ENCODE results near the gene AKNA. TPM values are rescaled to one million over a fixed set of nuclear protein-coding genes. Genes with fewer than 3 reads are reported as not detected.

The AKNA gene
- total RNA-seq, 1 experiment from 2014 or later: 29.3 TPM

- no peak for TF ChIP-seq ATF6 (CRISPR knock-in tag; IDR thresholded peaks at IDR 0.05)
- TF ChIP-seq, protein P1, sequence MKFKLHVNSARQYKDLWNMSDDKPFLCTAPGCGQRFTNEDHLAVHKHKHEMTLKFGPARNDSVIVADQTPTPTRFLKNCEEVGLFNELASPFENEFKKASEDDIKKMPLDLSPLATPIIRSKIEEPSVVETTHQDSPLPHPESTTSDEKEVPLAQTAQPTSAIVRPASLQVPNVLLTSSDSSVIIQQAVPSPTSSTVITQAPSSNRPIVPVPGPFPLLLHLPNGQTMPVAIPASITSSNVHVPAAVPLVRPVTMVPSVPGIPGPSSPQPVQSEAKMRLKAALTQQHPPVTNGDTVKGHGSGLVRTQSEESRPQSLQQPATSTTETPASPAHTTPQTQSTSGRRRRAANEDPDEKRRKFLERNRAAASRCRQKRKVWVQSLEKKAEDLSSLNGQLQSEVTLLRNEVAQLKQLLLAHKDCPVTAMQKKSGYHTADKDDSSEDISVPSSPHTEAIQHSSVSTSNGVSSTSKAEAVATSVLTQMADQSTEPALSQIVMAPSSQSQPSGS (CRISPR knock-in tag; IDR thresholded peaks at IDR 0.05; ENCODE audit: borderline replicate concordance, low read depth): no peak
Measured at GRCh38 chr9:114419796-114420195, 32.0 kb upstream of the AKNA start (continued).

DNA sequence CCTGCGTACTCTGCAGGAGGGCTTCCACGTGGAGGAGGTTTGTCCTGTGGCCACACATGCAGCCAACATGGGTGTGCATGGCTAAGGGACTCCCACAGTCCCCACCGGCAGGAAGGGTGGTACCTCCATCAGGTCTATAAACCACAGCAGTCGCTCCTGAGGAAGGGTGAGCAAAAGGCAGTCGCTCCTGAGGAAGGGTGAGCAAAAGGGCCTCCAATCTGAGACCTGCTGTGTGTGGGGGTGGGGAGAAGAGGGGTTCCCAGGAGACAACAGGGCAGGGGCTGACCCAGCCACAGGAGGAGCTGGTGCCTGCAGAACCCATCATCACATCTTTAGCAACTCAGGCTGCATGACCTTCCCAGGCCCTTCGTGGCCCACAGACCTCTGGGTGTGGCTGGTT, 30.3 kb upstream of the AKNA start:
- peaks cover 11% of the 10 kb centered on the region for H3K4me1 Mint-ChIP-seq
- no peak overlapping the region for H3K4me3 Mint-ChIP-seq

DNA sequence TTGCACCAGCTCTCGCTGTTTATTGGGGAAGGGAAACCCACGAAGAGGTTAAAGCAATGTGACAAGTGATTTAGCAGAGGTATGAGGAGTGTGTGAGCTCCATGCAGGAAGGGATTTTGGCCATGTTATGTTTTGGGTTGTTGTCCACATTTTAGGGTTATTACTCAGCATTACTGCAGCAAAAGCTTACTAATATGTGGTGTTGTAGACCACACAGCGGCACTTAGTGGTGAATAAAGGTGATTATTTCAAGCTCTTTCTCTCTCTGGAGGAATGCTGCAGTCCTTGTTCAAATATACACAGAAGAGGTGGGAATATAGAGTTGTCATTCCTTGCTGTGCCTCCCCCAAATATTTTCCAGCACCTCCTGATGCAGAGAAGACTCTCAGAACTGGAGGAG, 29.7 kb upstream of the AKNA start:
- Mint-ChIP-seq H3K4me1 (peaks cover 12% of the 10 kb centered on the region), H3K36me3 (no peaks in the 10 kb centered on the region), H3K27me3 (ENCODE audit: low read depth) (no peaks in the 10 kb centered on the region), H3K27ac (no peak overlapping the region), H3K4me3 (no peak overlapping the region), H3K9me3 (no peaks in the 10 kb centered on the region)
- TF ChIP-seq SP1 (CRISPR knock-in tag; conservative IDR thresholded peaks at IDR 0.05): no peak
- DNase-seq (ENCODE audit: low spot score): no peak
- no peak for ATAC-seq
- POLR2A ChIA-PET: no interaction called here
- CTCF ChIA-PET: interaction anchor here (0.5 to 4.6 kb wide), 3 partner anchors 12 to 131 kb away, joined by 3 to 18 read pairs (median 4); no protein-coding TSS in a partner anchor

More for the DNA sequence above, 30.3 kb upstream of the AKNA start:
- Mint-ChIP-seq H3K9me3 (no peaks in the 10 kb centered on the region), H3K27ac (no peak overlapping the region), H3K36me3 (no peaks in the 10 kb centered on the region), H3K27me3 (ENCODE audit: low read depth) (no peaks in the 10 kb centered on the region)
- CTCF ChIA-PET: interaction anchor here (1.2 to 4.6 kb wide), 2 partner anchors 13 to 120 kb away, joined by 3 to 18 read pairs; no protein-coding TSS in a partner anchor
- POLR2A ChIA-PET: no interaction called here
- no peak for ATAC-seq
- DNase-seq (ENCODE audit: low spot score): no peak
- TF ChIP-seq STAT6 (CRISPR knock-in tag; conservative IDR thresholded peaks at IDR 0.05; ENCODE audit: low read depth) (no peak), USF2 (CRISPR knock-in tag; IDR thresholded peaks at IDR 0.05) (no peak), MYBL2 (CRISPR knock-in tag; IDR thresholded peaks at IDR 0.05) (no peak), JAZF1 (CRISPR knock-in tag; IDR thresholded peaks at IDR 0.05) (no peak), SP1 (CRISPR knock-in tag; conservative IDR thresholded peaks at IDR 0.05) (no peak), FOXJ3 (CRISPR knock-in tag; IDR thresholded peaks at IDR 0.05; ENCODE audit: borderline replicate concordance) (no peak), ZNF423 (CRISPR knock-in tag; IDR thresholded peaks at IDR 0.05) (no peak)

GRCh38 chr9:114416906-114417305, 29.1 kb upstream of the AKNA start:
- ATAC-seq (no peak), DNase-seq (ENCODE audit: low spot score) (no peak)
- TF ChIP-seq, protein P2, sequence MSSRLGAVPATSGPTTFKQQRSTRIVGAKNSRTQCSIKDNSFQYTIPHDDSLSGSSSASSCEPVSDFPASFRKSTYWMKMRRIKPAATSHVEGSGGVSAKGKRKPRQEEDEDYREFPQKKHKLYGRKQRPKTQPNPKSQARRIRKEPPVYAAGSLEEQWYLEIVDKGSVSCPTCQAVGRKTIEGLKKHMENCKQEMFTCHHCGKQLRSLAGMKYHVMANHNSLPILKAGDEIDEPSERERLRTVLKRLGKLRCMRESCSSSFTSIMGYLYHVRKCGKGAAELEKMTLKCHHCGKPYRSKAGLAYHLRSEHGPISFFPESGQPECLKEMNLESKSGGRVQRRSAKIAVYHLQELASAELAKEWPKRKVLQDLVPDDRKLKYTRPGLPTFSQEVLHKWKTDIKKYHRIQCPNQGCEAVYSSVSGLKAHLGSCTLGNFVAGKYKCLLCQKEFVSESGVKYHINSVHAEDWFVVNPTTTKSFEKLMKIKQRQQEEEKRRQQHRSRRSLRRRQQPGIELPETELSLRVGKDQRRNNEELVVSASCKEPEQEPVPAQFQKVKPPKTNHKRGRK (CRISPR knock-in tag; IDR thresholded peaks at IDR 0.05; ENCODE audit: borderline replicate concordance): no peak
- TF ChIP-seq, protein P3, sequence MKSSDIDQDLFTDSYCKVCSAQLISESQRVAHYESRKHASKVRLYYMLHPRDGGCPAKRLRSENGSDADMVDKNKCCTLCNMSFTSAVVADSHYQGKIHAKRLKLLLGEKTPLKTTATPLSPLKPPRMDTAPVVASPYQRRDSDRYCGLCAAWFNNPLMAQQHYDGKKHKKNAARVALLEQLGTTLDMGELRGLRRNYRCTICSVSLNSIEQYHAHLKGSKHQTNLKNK (CRISPR knock-in tag; IDR thresholded peaks at IDR 0.05): no peak
- TF ChIP-seq, protein P4, sequence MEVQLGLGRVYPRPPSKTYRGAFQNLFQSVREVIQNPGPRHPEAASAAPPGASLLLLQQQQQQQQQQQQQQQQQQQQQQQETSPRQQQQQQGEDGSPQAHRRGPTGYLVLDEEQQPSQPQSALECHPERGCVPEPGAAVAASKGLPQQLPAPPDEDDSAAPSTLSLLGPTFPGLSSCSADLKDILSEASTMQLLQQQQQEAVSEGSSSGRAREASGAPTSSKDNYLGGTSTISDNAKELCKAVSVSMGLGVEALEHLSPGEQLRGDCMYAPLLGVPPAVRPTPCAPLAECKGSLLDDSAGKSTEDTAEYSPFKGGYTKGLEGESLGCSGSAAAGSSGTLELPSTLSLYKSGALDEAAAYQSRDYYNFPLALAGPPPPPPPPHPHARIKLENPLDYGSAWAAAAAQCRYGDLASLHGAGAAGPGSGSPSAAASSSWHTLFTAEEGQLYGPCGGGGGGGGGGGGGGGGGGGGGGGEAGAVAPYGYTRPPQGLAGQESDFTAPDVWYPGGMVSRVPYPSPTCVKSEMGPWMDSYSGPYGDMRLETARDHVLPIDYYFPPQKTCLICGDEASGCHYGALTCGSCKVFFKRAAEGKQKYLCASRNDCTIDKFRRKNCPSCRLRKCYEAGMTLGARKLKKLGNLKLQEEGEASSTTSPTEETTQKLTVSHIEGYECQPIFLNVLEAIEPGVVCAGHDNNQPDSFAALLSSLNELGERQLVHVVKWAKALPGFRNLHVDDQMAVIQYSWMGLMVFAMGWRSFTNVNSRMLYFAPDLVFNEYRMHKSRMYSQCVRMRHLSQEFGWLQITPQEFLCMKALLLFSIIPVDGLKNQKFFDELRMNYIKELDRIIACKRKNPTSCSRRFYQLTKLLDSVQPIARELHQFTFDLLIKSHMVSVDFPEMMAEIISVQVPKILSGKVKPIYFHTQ (CRISPR knock-in tag; IDR thresholded peaks at IDR 0.05): no peak
- CTCF ChIA-PET: interaction anchor here (0.5 to 4.6 kb wide), 3 partner anchors 11 to 131 kb away, joined by 3 to 18 read pairs (median 4); no protein-coding TSS in a partner anchor
- Mint-ChIP-seq H3K4me1 (peaks cover 15% of the 10 kb centered on the region), H3K36me3 (no peaks in the 10 kb centered on the region), H3K27me3 (ENCODE audit: low read depth) (no peaks in the 10 kb centered on the region), H3K27ac (no peak overlapping the region), H3K9me3 (no peaks in the 10 kb centered on the region), H3K4me3 (no peak overlapping the region)
- POLR2A ChIA-PET: no interaction called here
